Upper lobe of left lung (tissue), 4 donors: ENCODE data around the gene NKIRAS1.

ENCODE experiments used
- EP300 ChIP-seq, 4 donors: sonication (generic); formaldehyde crosslinking; IDR thresholded peaks; one replicate each; pipeline ENCODE4 v1.5.1; 2017; ENCODE audit warnings: antibody characterized with exemption in 4 of 4, control low read depth in 2 of 4
- TF ChIP-seq, protein P1 (sequence below), 6 experiments: fragments of 450-650 bp in 4 of 6; fragments of 200-600 bp in 2 of 6; sonication (generic) in 2 of 6; IDR thresholded peaks; one replicate each; pipeline ENCODE4 v1.5.1; 2016 to 2019; ENCODE audit warnings: antibody characterized with exemption in 6 of 6

DNA sequence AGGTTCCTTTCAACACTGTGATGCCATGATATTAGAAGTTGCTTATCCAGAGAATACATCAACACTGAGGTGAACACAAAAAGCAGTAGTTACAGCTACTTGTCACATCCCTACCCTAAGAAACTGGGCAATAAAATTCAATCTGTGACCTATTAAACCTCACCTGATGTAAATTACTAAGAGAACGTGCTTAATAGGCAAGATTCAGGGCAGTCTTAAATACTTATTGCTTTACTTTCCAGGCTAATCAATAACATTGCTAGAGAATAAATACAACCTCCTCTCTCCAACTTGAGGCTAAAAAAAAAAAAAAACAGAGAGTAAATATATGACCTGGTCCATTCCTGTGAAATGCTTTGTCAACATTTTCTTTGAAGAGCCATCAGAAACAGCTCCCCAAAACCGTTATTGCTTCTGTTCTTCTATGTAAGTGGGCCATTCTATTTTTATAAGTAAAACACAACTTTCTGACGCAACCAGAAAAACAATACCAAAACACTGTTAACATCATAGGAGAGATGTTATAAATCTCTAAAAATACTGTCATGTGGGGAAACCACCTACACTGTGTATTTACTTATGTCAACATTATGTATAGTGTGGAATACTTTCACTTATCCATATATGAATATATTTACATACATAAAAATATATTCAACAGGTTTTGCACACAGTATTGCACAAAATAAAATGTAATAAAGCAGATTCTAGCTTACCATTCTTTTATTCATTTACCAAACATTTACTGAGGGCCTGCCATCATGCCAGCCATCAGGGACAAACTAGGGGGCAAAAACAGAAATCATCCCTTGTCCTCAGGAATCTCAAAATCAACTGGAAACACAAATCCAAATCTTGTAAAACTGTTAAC is 2.7 kb downstream of the NKIRAS1 start:
- TF ChIP-seq, protein P1, sequence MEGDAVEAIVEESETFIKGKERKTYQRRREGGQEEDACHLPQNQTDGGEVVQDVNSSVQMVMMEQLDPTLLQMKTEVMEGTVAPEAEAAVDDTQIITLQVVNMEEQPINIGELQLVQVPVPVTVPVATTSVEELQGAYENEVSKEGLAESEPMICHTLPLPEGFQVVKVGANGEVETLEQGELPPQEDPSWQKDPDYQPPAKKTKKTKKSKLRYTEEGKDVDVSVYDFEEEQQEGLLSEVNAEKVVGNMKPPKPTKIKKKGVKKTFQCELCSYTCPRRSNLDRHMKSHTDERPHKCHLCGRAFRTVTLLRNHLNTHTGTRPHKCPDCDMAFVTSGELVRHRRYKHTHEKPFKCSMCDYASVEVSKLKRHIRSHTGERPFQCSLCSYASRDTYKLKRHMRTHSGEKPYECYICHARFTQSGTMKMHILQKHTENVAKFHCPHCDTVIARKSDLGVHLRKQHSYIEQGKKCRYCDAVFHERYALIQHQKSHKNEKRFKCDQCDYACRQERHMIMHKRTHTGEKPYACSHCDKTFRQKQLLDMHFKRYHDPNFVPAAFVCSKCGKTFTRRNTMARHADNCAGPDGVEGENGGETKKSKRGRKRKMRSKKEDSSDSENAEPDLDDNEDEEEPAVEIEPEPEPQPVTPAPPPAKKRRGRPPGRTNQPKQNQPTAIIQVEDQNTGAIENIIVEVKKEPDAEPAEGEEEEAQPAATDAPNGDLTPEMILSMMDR (IDR thresholded peaks at IDR 0.05) = no peak
- TF ChIP-seq EP300 (IDR thresholded peaks at IDR 0.05) = no peak
